AG04450 (cell line): ENCODE results near the gene GUCY1A2. TPM values are rescaled to one million over a fixed set of nuclear protein-coding genes. Genes with fewer than 3 reads are reported as not detected.

ENCODE experiments used
- CTCF ChIA-PET: fragments of 300-600, 350-600 bp; formaldehyde crosslinking; extraction: SDS; loops from one replicate; lab custom pipeline; 2022; ENCODE audit warnings: antibody characterized with exemption, inconsistent platforms; lab: Charles Lee
- POLR2A ChIA-PET: fragments of 350-600 bp; formaldehyde crosslinking; extraction: SDS; loops from one replicate; lab custom pipeline; 2021; ENCODE audit warnings: antibody characterized with exemption, inconsistent platforms; lab: Yijun Ruan, JAX
- DNase-seq: peaks from one replicate; pipeline ENCODE4 v3.0.0-alpha.2; 2011; ENCODE audit warnings: low read depth, low spot score
- H3K27ac ChIP-seq: one replicate; pipeline ENCODE4 v1.5.1; 2012; ENCODE audit warnings: low read depth, low read length, control low read depth
- H3K27me3 ChIP-seq: one replicate; pipeline ENCODE4 v1.6.0; 2012; ENCODE audit warnings: low read length; ENCODE audit not compliant: control insufficient read depth, insufficient read depth
- H3K4me3 ChIP-seq: 2 replicates; pipeline ENCODE4 v1.5.1; 2011; ENCODE audit warnings: mild to moderate bottlenecking, low read depth, low read length, control low read depth
- H3K9me3 ChIP-seq: 2 replicates; pipeline ENCODE4 v1.5.1; 2012; ENCODE audit warnings: low read length; ENCODE audit not compliant: control insufficient read depth, insufficient read depth
- CTCF ChIP-seq: IDR thresholded peaks from 2 replicates; pipeline ENCODE4 v1.5.1; 2011; ENCODE audit warnings: low read depth, low read length, control low read depth, inconsistent platforms
- polyA plus RNA-seq: library from polyadenylated mRNA; depleted of rRNA; stranded (reverse); fragments of >200 nt; gene quantifications from 2 replicates; pipeline ENCODE4 v1.2.3, GENCODE V29; 2011

The GUCY1A2 gene
- polyA plus RNA-seq, 1 experiment, result 0.04 TPM

- H3K27ac ChIP-seq, result no peak overlapping the region
- H3K4me3 ChIP-seq, result no peak overlapping the region
- POLR2A ChIA-PET, result interaction anchor here (0.6 kb wide), 1 partner anchor 10 kb away, joined by 3 read pairs; no protein-coding TSS in a partner anchor
- no peak for DNase-seq
- no peak for TF ChIP-seq CTCF
- CTCF ChIA-PET, result no interaction called here
- H3K27me3 ChIP-seq, result peaks cover 2% of the 10 kb centered on the region
- no peaks in the 10 kb centered on the region for H3K9me3 ChIP-seq
Observed at GRCh38 chr11:106961048-106961447, 57.2 kb downstream of the GUCY1A2 start.

DNA sequence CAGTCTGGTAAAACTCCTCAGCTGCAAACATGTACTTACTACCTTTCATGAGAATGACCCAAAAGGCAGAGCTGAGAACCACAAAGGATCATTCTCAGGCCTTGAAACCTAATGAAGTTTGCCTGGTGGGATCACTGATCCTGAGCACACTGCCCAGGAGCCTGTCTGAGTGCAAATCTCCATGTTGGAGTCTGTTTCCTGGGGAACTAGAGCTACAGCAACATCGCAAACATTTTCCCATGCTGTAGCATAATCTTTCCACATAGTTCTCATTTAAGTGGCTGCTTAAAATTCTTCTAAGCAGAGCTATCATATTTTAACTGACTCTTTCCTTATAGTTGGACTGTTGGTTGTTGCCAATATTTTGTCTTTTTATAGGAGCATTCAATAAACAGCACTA lies 58.5 kb downstream of the GUCY1A2 start:
- ChIA-PET POLR2A (no interaction called here), CTCF (no interaction called here)
- Histone ChIP-seq H3K27me3 (peaks cover 3% of the 10 kb centered on the region), H3K4me3 (no peak overlapping the region), H3K9me3 (no peaks in the 10 kb centered on the region), H3K27ac (no peak overlapping the region)
- no peak for TF ChIP-seq CTCF
- no peak for DNase-seq

- Histone ChIP-seq H3K27ac (no peak overlapping the region), H3K27me3 (peaks cover 3% of the 10 kb centered on the region), H3K4me3 (no peak overlapping the region), H3K9me3 (no peaks in the 10 kb centered on the region)
- CTCF ChIA-PET, result no interaction called here
- POLR2A ChIA-PET, result no interaction called here
- no peak for DNase-seq
- TF ChIP-seq CTCF, result no peak
Observed at GRCh38 chr11:106959386-106959785, 58.9 kb downstream of the GUCY1A2 start.

- TF ChIP-seq CTCF, result no peak
- Histone ChIP-seq H3K27me3 (peaks cover 3% of the 10 kb centered on the region), H3K27ac (no peak overlapping the region), H3K9me3 (no peaks in the 10 kb centered on the region), H3K4me3 (no peak overlapping the region)
- ChIA-PET POLR2A (no interaction called here), CTCF (no interaction called here)
- DNase-seq, result no peak
Observed at GRCh38 chr11:106958517-106959248, 59.6 kb downstream of the GUCY1A2 start.

GRCh38 chr11:106957030-106957482 lies 61.2 kb downstream of the GUCY1A2 start:
- Histone ChIP-seq H3K27me3 (peaks cover 3% of the 10 kb centered on the region), H3K9me3 (no peaks in the 10 kb centered on the region), H3K4me3 (no peak overlapping the region), H3K27ac (no peak overlapping the region)
- CTCF ChIA-PET, result no interaction called here
- POLR2A ChIA-PET, result no interaction called here
- DNase-seq, result no peak
- no peak for TF ChIP-seq CTCF
